Endometrial microvascular endothelial cells (primary cell): ENCODE results near the gene LILRB5. TPM values are rescaled to one million over a fixed set of nuclear protein-coding genes. Genes with fewer than 3 reads are reported as not detected.
"Not testable (repeated sequence)": the region's sequence is repeated elsewhere in the genome, so short reads cannot be mapped to it uniquely, and the experiment has no call there.

Source experiments
- in situ Hi-C: cut with HindIII; loops from 2 replicates; pipeline ENCODE4 v1.10.0; 2017; ENCODE audit warnings: low sequenced_read_pairs, low pct_unique_long_range_greater_than_20kb; ENCODE audit errors: inconsistent ontology term
- total RNA-seq: library from RNA; depleted of rRNA; stranded (reverse); fragments of >200 nt; gene quantifications from one replicate; pipeline ENCODE4 v1.2.3, GENCODE V29; 2015; ENCODE audit errors: inconsistent ontology term

Gene LILRB5
- total RNA-seq, 1 donor from 2014 or later, result not detected

- in situ Hi-C loops, result not testable (repeated sequence)
These were observed 34.4 kb downstream of the LILRB5 start, which contains the start of gene LILRB3 for GRCh38 chr19:54222474-54223276. Gene LILRB3, minus strand, starts transcription at chr19:54223007. Its CDS starts 31 bp downstream, at chr19:54222976.

- in situ Hi-C loops, result not testable (repeated sequence)
These were observed 35.1 kb downstream of the LILRB5 start for GRCh38 chr19:54221947-54222346.

- in situ Hi-C loops, result not testable (repeated sequence)
These were observed 37.4 kb downstream of the LILRB5 start for GRCh38 chr19:54219702-54220101.

GRCh38 chr19:54218960-54219661, 38.0 kb downstream of the LILRB5 start:
- in situ Hi-C loops, result no loop called here

GRCh38 chr19:54218259-54218658, 38.8 kb downstream of the LILRB5 start:
- in situ Hi-C loops, result no loop called here

GRCh38 chr19:54217517-54218247, 39.4 kb downstream of the LILRB5 start:
- in situ Hi-C loops, result not testable (repeated sequence)

GRCh38 chr19:54216869-54217268, 40.2 kb downstream of the LILRB5 start:
- in situ Hi-C loops, result no loop called here

- in situ Hi-C loops, result not testable (repeated sequence)
These were observed 42.3 kb downstream of the LILRB5 start for GRCh38 chr19:54214734-54215133.

GRCh38 chr19:54214217-54214616, 42.9 kb downstream of the LILRB5 start:
- in situ Hi-C loops, result not testable (repeated sequence)

GRCh38 chr19:54211235-54211634, 45.8 kb downstream of the LILRB5 start:
- in situ Hi-C loops, result no loop called here

GRCh38 chr19:54209811-54210494, 47.1 kb downstream of the LILRB5 start:
- in situ Hi-C loops, result no loop called here

- in situ Hi-C loops, result no loop called here
These were observed 47.8 kb downstream of the LILRB5 start for GRCh38 chr19:54209058-54209810.

- in situ Hi-C loops, result no loop called here
These were observed 48.4 kb downstream of the LILRB5 start for GRCh38 chr19:54208784-54209057.

GRCh38 chr19:54207983-54208783, 48.9 kb downstream of the LILRB5 start:
- in situ Hi-C loops, result no loop called here

GRCh38 chr19:54207676-54207982, 49.4 kb downstream of the LILRB5 start:
- in situ Hi-C loops, result no loop called here

GRCh38 chr19:54207193-54207592, 49.9 kb downstream of the LILRB5 start:
- in situ Hi-C loops, result not testable (repeated sequence)

- in situ Hi-C loops, result no loop called here
These were observed 50.3 kb downstream of the LILRB5 start for GRCh38 chr19:54206831-54207177.
